ENCODE measurements around the gene RAD51D.
"Not testable (repeated sequence)": the region's sequence is repeated elsewhere in the genome, so short reads cannot be mapped to it uniquely, and the experiment has no call there.

Gene RAD51D

GRCh38 chr17:35152421-35153140 is 32.9 kb upstream of the RAD51D start:
- in situ Hi-C loops (cut with HindIII; ENCODE audit: low sequenced_read_pairs) = no loop called here
- H3K4me3 ChIP-seq (ENCODE audit: low read depth, low read length) = no peak overlapping the region
- DNase-seq (ENCODE audit: low read depth, low spot score) = no peak
- TF ChIP-seq CTCF (IDR thresholded peaks at IDR 0.05; ENCODE audit: low read depth, low read length) = no peak

- H3K4me3 ChIP-seq (ENCODE audit: low read depth, low read length); DNase-seq (ENCODE audit: low read depth, low spot score); in situ Hi-C loops (cut with HindIII; ENCODE audit: low sequenced_read_pairs): not testable (repeated sequence)
Measured at GRCh38 chr17:35151080-35151479, 31.4 kb upstream of the RAD51D start.

GRCh38 chr17:35149941-35150340 is 30.3 kb upstream of the RAD51D start:
- no peak for TF ChIP-seq CTCF (IDR thresholded peaks at IDR 0.05; ENCODE audit: low read depth, low read length)
- no peak overlapping the region for H3K4me3 ChIP-seq (ENCODE audit: low read depth, low read length)
- no peak for DNase-seq (ENCODE audit: low read depth, low spot score)
- in situ Hi-C loops (cut with HindIII; ENCODE audit: low sequenced_read_pairs) = no loop called here

- in situ Hi-C loops (cut with HindIII; ENCODE audit: low sequenced_read_pairs) = no loop called here
- no peak for TF ChIP-seq CTCF (IDR thresholded peaks at IDR 0.05; ENCODE audit: low read depth, low read length)
- H3K4me3 ChIP-seq (ENCODE audit: low read depth, low read length) = no peak overlapping the region
- no peak for DNase-seq (ENCODE audit: low read depth, low spot score)
Measured at GRCh38 chr17:35148144-35148543, 28.5 kb upstream of the RAD51D start.

- H3K4me3 ChIP-seq (ENCODE audit: low read depth, low read length) = no peak within 1 kb of the TSS
- in situ Hi-C loops (cut with HindIII; ENCODE audit: low sequenced_read_pairs) = no loop called here
- TF ChIP-seq CTCF (IDR thresholded peaks at IDR 0.05; ENCODE audit: low read depth, low read length) = no peak
- DNase-seq (ENCODE audit: low read depth, low spot score) = no peak
Measured at GRCh38 chr17:35147375-35147905, 27.8 kb upstream of the RAD51D start, which contains the start of gene UNC45B. Gene UNC45B, plus strand, starts transcription at chr17:35147817. Its CDS starts 447 bp downstream, at chr17:35148264.

GRCh38 chr17:35146214-35146833 is 26.7 kb upstream of the RAD51D start:
- H3K4me3 ChIP-seq (ENCODE audit: low read depth, low read length) = no peak overlapping the region
- no peak for DNase-seq (ENCODE audit: low read depth, low spot score)
- no peak for TF ChIP-seq CTCF (IDR thresholded peaks at IDR 0.05; ENCODE audit: low read depth, low read length)
- in situ Hi-C loops (cut with HindIII; ENCODE audit: low sequenced_read_pairs) = no loop called here

GRCh38 chr17:35144840-35145239 is 25.2 kb upstream of the RAD51D start:
- no peak overlapping the region for H3K4me3 ChIP-seq (ENCODE audit: low read depth, low read length)
- DNase-seq (ENCODE audit: low read depth, low spot score) = no peak
- in situ Hi-C loops (cut with HindIII; ENCODE audit: low sequenced_read_pairs) = no loop called here
- TF ChIP-seq CTCF (IDR thresholded peaks at IDR 0.05; ENCODE audit: low read depth, low read length) = no peak
